Measurements from ENCODE around the gene UPF2.

DNA sequence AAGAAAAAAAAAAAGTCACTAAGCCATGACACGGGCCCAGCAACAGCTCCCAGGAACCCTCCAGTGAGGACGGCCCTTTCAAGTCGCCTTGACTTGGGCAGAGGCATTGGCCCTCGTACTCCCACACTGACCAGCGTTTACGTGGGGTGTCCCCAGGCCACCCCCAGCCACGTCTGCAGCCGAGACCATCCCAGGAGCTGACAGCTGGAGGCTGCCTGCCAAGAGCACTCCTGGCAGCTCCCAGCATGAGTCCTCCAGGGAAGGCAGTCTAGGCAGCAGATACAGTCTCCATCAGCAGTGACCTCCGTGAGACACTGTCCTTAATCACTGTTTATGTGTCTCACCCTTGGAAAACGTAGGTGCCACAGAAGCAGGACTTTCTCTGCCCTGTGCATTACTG, 133.0 kb downstream of the UPF2 start:
- TF ChIP-seq POLR2AphosphoS5 (IDR thresholded peaks at IDR 0.05; ENCODE audit: insufficient read depth in 1 of 2, low read depth in 1 of 2) (no peak), CTCF (IDR thresholded peaks at IDR 0.05) (no peak)
